ENCODE measurements around the gene OR2AG1. TPM values are rescaled to one million over a fixed set of nuclear protein-coding genes. Genes with fewer than 3 reads are reported as not detected.

Gene OR2AG1
- total RNA-seq, 1 experiment from 2014 or later: not detected

GRCh38 chr11:6757373-6757967 lies 25.4 kb upstream of the OR2AG1 start:
- Histone ChIP-seq H3K4me1 (ENCODE audit: insufficient read depth, low read length, poor library complexity, severe bottlenecking) (no peaks in the 10 kb centered on the region), H3K4me3 (ENCODE audit: low read depth, low read length, poor library complexity, severe bottlenecking) (no peak overlapping the region), H3K27me3 (replicated peaks; ENCODE audit: insufficient read depth, low read depth, low read length, poor library complexity) (no peaks in the 10 kb centered on the region), H3K36me3 (ENCODE audit: insufficient read depth, low read length, poor library complexity, severe bottlenecking) (no peaks in the 10 kb centered on the region), H3K9me3 (ENCODE audit: low read depth, low read length, poor library complexity, severe bottlenecking) (no peaks in the 10 kb centered on the region), H3K27ac (ENCODE audit: low read depth, low read length, poor library complexity, severe bottlenecking) (no peak overlapping the region)
- intact Hi-C loops (cut with micrococcal nuclease; ENCODE audit: unreplicated experiment): loop anchor here (1.0 to 2.0 kb wide), 3 partner anchors 47 to 378 kb away; no protein-coding TSS in a partner anchor
- ChIA-PET CTCF (interaction anchor here (0.6 to 1.4 kb wide), 6 partner anchors 8 to 378 kb away, joined by 3 to 11 read pairs (median 3); partner anchors contain the start of gene MRPL17), POLR2A (ENCODE audit: low non-redundant PET) (interaction anchor here (0.5 kb wide), 1 partner anchor 367 kb away, joined by 4 read pairs; the partner anchor contains the start of gene SMPD1)
- no TSS peak for BruUV-seq (replicated peaks)
- peak; percentile 69 for DNase-seq (ENCODE audit: low spot score)
- no peak for TF ChIP-seq EZH2 (IDR thresholded peaks at IDR 0.05; ENCODE audit: borderline replicate concordance, low read depth, low read length, poor library complexity, severe bottlenecking)
- TF ChIP-seq, protein P1, sequence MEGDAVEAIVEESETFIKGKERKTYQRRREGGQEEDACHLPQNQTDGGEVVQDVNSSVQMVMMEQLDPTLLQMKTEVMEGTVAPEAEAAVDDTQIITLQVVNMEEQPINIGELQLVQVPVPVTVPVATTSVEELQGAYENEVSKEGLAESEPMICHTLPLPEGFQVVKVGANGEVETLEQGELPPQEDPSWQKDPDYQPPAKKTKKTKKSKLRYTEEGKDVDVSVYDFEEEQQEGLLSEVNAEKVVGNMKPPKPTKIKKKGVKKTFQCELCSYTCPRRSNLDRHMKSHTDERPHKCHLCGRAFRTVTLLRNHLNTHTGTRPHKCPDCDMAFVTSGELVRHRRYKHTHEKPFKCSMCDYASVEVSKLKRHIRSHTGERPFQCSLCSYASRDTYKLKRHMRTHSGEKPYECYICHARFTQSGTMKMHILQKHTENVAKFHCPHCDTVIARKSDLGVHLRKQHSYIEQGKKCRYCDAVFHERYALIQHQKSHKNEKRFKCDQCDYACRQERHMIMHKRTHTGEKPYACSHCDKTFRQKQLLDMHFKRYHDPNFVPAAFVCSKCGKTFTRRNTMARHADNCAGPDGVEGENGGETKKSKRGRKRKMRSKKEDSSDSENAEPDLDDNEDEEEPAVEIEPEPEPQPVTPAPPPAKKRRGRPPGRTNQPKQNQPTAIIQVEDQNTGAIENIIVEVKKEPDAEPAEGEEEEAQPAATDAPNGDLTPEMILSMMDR (conservative IDR thresholded peaks at IDR 0.05; ENCODE audit: low read depth, low read length): peak; percentile 66

DNA sequence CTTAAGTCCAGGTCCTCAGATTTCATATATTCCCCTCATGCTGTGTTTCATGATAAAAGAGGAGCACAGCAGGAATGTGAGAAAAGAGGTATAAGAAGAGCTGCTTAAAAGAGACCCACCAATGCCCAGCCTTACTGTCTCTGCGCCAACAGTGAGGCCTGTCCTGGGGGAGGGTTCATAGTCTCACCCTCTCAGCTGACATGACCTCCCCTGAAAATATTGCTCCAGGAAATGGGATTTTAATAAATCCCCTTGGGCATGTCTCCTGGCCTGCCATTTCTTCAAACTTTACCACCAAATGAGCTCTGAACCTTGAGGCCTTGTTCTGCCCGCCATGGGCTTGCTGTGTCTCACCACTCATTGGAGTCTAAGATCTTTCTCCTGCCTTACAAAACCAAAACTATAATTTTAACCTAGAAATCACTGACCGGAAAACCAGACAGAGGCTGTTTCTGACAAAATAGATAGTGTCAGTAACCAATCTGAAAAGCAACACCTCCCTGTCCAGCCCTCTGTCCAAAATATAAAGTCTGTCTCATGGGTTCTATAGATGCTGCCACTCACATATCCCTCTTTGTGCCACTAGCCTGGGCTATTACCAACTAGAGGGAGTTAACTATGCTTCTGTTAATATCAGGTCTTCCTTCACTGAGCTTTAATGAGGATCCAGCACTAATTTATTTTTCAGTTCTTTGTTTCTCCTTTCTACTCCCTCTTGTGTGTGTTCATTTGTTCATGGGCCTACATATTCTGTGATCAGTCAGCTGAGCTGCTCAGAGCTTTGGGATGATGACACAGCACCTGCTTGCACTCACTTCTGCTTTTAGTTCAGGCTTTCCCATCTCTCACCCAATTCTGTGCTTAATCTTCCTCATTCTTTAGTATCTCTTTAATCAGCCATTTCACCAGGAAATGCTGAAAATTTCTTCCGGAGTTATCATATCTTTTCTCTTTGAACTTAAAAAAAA lies 10.6 kb upstream of the OR2AG1 start, which contains the start of gene OR2AG2:
Gene OR2AG2, minus strand, starts transcription at position 51 of the 968 bp plus-strand sequence. CDS start 3,019 bp downstream, outside the sequence.
- BruUV-seq (replicated peaks): no TSS peak
- Histone ChIP-seq H3K27ac (ENCODE audit: low read depth, low read length, poor library complexity, severe bottlenecking) (no peak within 1 kb of the TSS), H3K27me3 (replicated peaks; ENCODE audit: insufficient read depth, low read depth, low read length, poor library complexity) (no peaks in the 10 kb centered on the region), H3K36me3 (ENCODE audit: insufficient read depth, low read length, poor library complexity, severe bottlenecking) (no peaks in the 10 kb centered on the region), H3K9me3 (ENCODE audit: low read depth, low read length, poor library complexity, severe bottlenecking) (no peaks in the 10 kb centered on the region), H3K4me3 (ENCODE audit: low read depth, low read length, poor library complexity, severe bottlenecking) (no peak within 1 kb of the TSS), H3K4me1 (ENCODE audit: insufficient read depth, low read length, poor library complexity, severe bottlenecking) (no peaks in the 10 kb centered on the region)
- no peak for TF ChIP-seq EZH2 (IDR thresholded peaks at IDR 0.05; ENCODE audit: borderline replicate concordance, low read depth, low read length, poor library complexity, severe bottlenecking)
- TF ChIP-seq, protein P1 (conservative IDR thresholded peaks at IDR 0.05; ENCODE audit: low read depth, low read length): no peak
- intact Hi-C loops (cut with micrococcal nuclease; ENCODE audit: unreplicated experiment): no loop called here
- ChIA-PET POLR2A (ENCODE audit: low non-redundant PET) (no interaction called here), CTCF (no interaction called here)
- no peak for DNase-seq (ENCODE audit: low spot score)

DNA sequence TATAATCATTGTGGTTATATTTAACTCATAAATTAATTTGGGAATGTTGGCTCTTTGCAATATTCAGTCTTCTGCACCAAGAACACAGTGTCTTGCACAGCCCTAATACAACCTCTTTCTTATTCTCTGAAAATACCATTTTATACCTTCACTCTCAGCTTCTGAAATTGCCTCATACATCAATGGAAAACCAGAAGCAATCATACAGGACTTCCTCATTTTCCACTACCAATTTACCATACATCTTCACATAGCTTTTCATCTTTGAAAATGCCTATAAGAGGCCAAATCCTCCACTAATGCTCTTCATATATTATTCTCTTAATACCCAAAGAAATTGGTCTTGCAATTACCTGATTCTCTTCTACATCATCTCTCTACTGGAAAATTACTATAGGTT lies 4.3 kb upstream of the OR2AG1 start:
- no TSS peak for BruUV-seq (replicated peaks)
- CTCF ChIA-PET: no interaction called here

More for the DNA sequence above, 4.3 kb upstream of the OR2AG1 start:
- no peaks in the 10 kb centered on the region for H3K4me1 ChIP-seq (ENCODE audit: insufficient read depth, low read length, poor library complexity, severe bottlenecking)
- H3K9me3 ChIP-seq (ENCODE audit: low read depth, low read length, poor library complexity, severe bottlenecking): no peaks in the 10 kb centered on the region
- no peaks in the 10 kb centered on the region for H3K36me3 ChIP-seq (ENCODE audit: insufficient read depth, low read length, poor library complexity, severe bottlenecking)
- no peak for DNase-seq (ENCODE audit: low spot score)
- POLR2A ChIA-PET (ENCODE audit: low non-redundant PET): no interaction called here
- intact Hi-C loops (cut with micrococcal nuclease; ENCODE audit: unreplicated experiment): no loop called here
- no peak overlapping the region for H3K4me3 ChIP-seq (ENCODE audit: low read depth, low read length, poor library complexity, severe bottlenecking)
- H3K27ac ChIP-seq (ENCODE audit: low read depth, low read length, poor library complexity, severe bottlenecking): no peak overlapping the region
- no peak for TF ChIP-seq EZH2 (IDR thresholded peaks at IDR 0.05; ENCODE audit: borderline replicate concordance, low read depth, low read length, poor library complexity, severe bottlenecking)
- TF ChIP-seq, protein P1 (conservative IDR thresholded peaks at IDR 0.05; ENCODE audit: low read depth, low read length): no peak
- no peaks in the 10 kb centered on the region for H3K27me3 ChIP-seq (replicated peaks; ENCODE audit: insufficient read depth, low read depth, low read length, poor library complexity)
